ENCODE data around the gene SH2D5.

SH2D5 gene

GRCh38 chr1:20716232-20716631 is 16.3 kb downstream of the SH2D5 start:
- ATAC-seq: no peak
- TF ChIP-seq ZNF565 (CRISPR knock-in tag; conservative IDR thresholded peaks at IDR 0.05; ENCODE audit: low read depth): no peak

GRCh38 chr1:20715406-20715805 is 17.1 kb downstream of the SH2D5 start:
- no peak for ATAC-seq
- TF ChIP-seq ZFP30 (CRISPR knock-in tag; IDR thresholded peaks at IDR 0.05) (no peak), CSDC2 (CRISPR knock-in tag; IDR thresholded peaks at IDR 0.05) (no peak), BACH2 (CRISPR knock-in tag; IDR thresholded peaks at IDR 0.05; ENCODE audit: borderline replicate concordance) (no peak), POU6F1 (CRISPR knock-in tag; IDR thresholded peaks at IDR 0.05; ENCODE audit: borderline replicate concordance, low read depth) (no peak), PPARA (CRISPR knock-in tag; IDR thresholded peaks at IDR 0.05; ENCODE audit: borderline replicate concordance) (no peak), TCF4 (CRISPR knock-in tag; IDR thresholded peaks at IDR 0.05; ENCODE audit: borderline replicate concordance) (no peak), TSHZ2 (CRISPR knock-in tag; IDR thresholded peaks at IDR 0.05) (no peak)

- TF ChIP-seq GLIS3 (CRISPR knock-in tag; IDR thresholded peaks at IDR 0.05) (no peak), CSRNP3 (CRISPR knock-in tag; IDR thresholded peaks at IDR 0.05) (no peak), PATZ1 (CRISPR knock-in tag; IDR thresholded peaks at IDR 0.05; ENCODE audit: borderline replicate concordance) (no peak), ZNF565 (CRISPR knock-in tag; conservative IDR thresholded peaks at IDR 0.05; ENCODE audit: low read depth) (no peak), ZFP30 (CRISPR knock-in tag; IDR thresholded peaks at IDR 0.05) (no peak), ZFP3 (CRISPR knock-in tag; IDR thresholded peaks at IDR 0.05) (no peak), RARB (CRISPR knock-in tag; IDR thresholded peaks at IDR 0.05) (no peak), TSHZ2 (CRISPR knock-in tag; IDR thresholded peaks at IDR 0.05) (no peak), OSR1 (CRISPR knock-in tag; IDR thresholded peaks at IDR 0.05) (no peak), ISL1 (CRISPR knock-in tag; IDR thresholded peaks at IDR 0.05) (no peak)
- ATAC-seq: no peak
Measured at GRCh38 chr1:20713440-20713839, 19.1 kb downstream of the SH2D5 start.

- no peak for ATAC-seq
- no peak for TF ChIP-seq TSHZ2 (CRISPR knock-in tag; IDR thresholded peaks at IDR 0.05)
- no peak for TF ChIP-seq ZC3H10 (CRISPR knock-in tag; IDR thresholded peaks at IDR 0.05)
- no peak for TF ChIP-seq CSRNP3 (CRISPR knock-in tag; IDR thresholded peaks at IDR 0.05)
- no peak for TF ChIP-seq ZNF8 (CRISPR knock-in tag; IDR thresholded peaks at IDR 0.05)
- TF ChIP-seq TOX (CRISPR knock-in tag; IDR thresholded peaks at IDR 0.05; ENCODE audit: borderline replicate concordance): no peak
- no peak for TF ChIP-seq ARNTL (CRISPR knock-in tag; IDR thresholded peaks at IDR 0.05; ENCODE audit: borderline replicate concordance, low read depth)
- TF ChIP-seq ZFP30 (CRISPR knock-in tag; IDR thresholded peaks at IDR 0.05): no peak
- no peak for TF ChIP-seq ESRRG (CRISPR knock-in tag; IDR thresholded peaks at IDR 0.05)
- TF ChIP-seq BACH2 (CRISPR knock-in tag; IDR thresholded peaks at IDR 0.05; ENCODE audit: borderline replicate concordance): no peak
- TF ChIP-seq SNAI2 (CRISPR knock-in tag; IDR thresholded peaks at IDR 0.05): no peak
Measured at GRCh38 chr1:20712215-20712577, 20.3 kb downstream of the SH2D5 start.
